ENCODE data around the gene HSPA4. TPM values are rescaled to one million over a fixed set of nuclear protein-coding genes. Genes with fewer than 3 reads are reported as not detected.
"Not testable (repeated sequence)": the region's sequence is repeated elsewhere in the genome, so short reads cannot be mapped to it uniquely, and the experiment has no call there.

HSPA4 gene
- total RNA-seq, 2 donors from 2014 or later, result 55.3 to 59.0 TPM

DNA sequence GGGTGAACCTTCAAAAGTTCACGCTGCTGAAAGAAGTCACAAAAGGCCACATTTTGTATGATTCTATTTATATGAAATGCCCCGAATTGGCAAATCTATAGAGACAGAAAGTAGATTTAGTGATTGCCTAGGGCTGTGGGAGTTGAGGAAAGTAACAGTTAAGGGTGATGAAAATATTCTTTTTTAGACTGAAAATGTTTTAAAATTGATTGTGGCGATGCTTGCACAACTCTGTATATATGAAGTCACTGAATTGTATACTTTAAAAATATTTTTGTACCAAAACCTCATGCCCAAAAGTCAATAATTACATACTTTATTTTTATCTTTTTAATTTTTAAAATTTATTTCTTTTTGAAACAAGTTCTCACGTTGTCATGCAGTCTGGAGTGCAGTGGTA, 30.3 kb downstream of the HSPA4 start:
- no peaks in the 10 kb centered on the region for H3K36me3 ChIP-seq
- no peaks in the 10 kb centered on the region for H3K27me3 ChIP-seq (replicated peaks; ENCODE audit: insufficient read depth)
- no peak for ATAC-seq (ENCODE audit: insufficient number of reproducible peaks, low FRiP score, low read depth)
- no peak overlapping the region for H3K27ac ChIP-seq
- peaks cover 3 to 5% of the 10 kb centered on the region in 2 donors for H3K4me1 ChIP-seq (ENCODE audit: control insufficient read depth in 1 of 2, low read depth in 2 of 2)
- TF ChIP-seq, protein P1, sequence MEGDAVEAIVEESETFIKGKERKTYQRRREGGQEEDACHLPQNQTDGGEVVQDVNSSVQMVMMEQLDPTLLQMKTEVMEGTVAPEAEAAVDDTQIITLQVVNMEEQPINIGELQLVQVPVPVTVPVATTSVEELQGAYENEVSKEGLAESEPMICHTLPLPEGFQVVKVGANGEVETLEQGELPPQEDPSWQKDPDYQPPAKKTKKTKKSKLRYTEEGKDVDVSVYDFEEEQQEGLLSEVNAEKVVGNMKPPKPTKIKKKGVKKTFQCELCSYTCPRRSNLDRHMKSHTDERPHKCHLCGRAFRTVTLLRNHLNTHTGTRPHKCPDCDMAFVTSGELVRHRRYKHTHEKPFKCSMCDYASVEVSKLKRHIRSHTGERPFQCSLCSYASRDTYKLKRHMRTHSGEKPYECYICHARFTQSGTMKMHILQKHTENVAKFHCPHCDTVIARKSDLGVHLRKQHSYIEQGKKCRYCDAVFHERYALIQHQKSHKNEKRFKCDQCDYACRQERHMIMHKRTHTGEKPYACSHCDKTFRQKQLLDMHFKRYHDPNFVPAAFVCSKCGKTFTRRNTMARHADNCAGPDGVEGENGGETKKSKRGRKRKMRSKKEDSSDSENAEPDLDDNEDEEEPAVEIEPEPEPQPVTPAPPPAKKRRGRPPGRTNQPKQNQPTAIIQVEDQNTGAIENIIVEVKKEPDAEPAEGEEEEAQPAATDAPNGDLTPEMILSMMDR (IDR thresholded peaks at IDR 0.05), result no peak
- no peaks in the 10 kb centered on the region for H3K9me3 ChIP-seq
- H3K4me3 ChIP-seq, result no peak overlapping the region
- no peak for DNase-seq (ENCODE audit: low spot score)

DNA sequence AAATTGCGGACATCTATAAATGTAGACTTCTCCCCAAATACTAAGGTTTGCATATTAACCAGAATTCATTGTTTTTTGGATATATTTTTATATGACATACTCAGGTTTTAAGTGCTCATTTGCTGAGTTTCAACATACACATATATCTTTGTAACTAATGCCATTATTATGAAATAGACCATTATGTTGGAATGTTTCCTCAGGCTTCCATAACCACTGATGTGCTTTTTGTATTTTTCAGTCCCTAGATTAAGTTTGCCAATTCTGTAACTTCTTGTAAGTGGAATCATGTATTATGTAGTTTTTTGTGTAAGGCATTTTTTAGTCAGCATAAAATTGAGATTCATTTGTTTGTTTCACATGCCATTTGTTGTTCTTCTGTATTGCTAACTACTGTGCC, 32.1 kb downstream of the HSPA4 start:
- H3K36me3 ChIP-seq, result peaks cover 4% of the 10 kb centered on the region
- no peak for ATAC-seq (ENCODE audit: insufficient number of reproducible peaks, low FRiP score, low read depth)
- H3K27ac ChIP-seq, result no peak overlapping the region

DNA sequence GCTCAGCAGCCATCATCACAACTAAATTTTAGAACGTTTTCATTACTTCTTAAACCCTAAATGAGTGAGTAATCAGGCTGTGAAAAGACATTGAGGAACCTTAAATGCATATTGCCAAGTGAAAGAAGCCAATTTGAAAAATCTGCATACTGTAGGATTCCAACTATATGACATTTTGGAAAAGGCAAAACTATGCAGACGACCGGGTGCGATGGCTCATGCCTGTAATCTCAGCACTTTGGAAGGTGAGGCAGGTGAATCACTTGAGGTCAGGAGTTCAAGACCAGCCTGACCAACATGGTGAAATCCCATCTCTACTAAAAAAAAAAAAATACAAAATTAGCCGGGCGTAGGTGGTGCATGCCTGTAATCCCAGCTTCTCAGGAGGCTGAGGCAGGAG, 33.4 kb downstream of the HSPA4 start:
- not testable (repeated sequence) for ATAC-seq (ENCODE audit: insufficient number of reproducible peaks, low FRiP score, low read depth); DNase-seq (ENCODE audit: low spot score); H3K9me3 ChIP-seq; H3K27ac ChIP-seq; H3K4me1 ChIP-seq (ENCODE audit: control insufficient read depth in 1 of 2, low read depth in 2 of 2); H3K27me3 ChIP-seq (replicated peaks; ENCODE audit: insufficient read depth); H3K4me3 ChIP-seq
- peaks cover 14% of the 10 kb centered on the region for H3K36me3 ChIP-seq

More for the DNA sequence above, 32.1 kb downstream of the HSPA4 start:
- no peak for DNase-seq (ENCODE audit: low spot score)
- Histone ChIP-seq H3K4me1 (ENCODE audit: control insufficient read depth in 1 of 2, low read depth in 2 of 2) (peaks cover 0 to 2% of the 10 kb centered on the region in 2 donors), H3K27me3 (replicated peaks; ENCODE audit: insufficient read depth) (no peaks in the 10 kb centered on the region), H3K9me3 (no peaks in the 10 kb centered on the region), H3K4me3 (no peak overlapping the region)
- TF ChIP-seq, protein P1 (IDR thresholded peaks at IDR 0.05), result no peak

DNA sequence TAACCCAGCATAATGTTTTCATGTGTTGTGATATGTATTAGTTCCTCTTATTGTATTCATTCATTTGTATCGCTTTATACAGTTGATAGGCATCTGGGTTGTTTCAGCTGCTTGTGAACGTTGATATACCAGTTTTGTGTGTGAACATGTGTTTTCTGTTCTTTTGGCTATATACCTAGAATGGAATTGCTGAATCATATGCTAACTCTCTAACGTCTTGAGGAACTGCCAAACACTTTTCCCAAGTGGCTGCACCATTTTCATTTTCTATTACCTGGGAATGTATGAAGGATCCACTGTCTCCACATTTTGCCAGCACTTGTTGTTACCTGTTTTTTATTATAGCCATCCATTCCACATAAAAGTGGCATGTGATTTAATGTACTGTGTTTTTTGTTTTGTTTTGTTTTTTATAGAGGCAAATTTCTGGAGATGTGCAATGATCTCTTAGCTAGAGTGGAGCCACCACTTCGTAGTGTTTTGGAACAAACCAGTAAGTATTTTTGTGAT, 34.6 kb downstream of the HSPA4 start:
- no peaks in the 10 kb centered on the region for H3K9me3 ChIP-seq
- H3K36me3 ChIP-seq, result peaks cover 17% of the 10 kb centered on the region
- no peak overlapping the region for H3K27ac ChIP-seq
- ATAC-seq (ENCODE audit: insufficient number of reproducible peaks, low FRiP score, low read depth) (no peak), DNase-seq (ENCODE audit: low spot score) (no peak)
- TF ChIP-seq, protein P1 (IDR thresholded peaks at IDR 0.05), result no peak
- no peaks in the 10 kb centered on the region for H3K4me1 ChIP-seq (ENCODE audit: control insufficient read depth in 1 of 2, low read depth in 2 of 2)
- no peaks in the 10 kb centered on the region for H3K27me3 ChIP-seq (replicated peaks; ENCODE audit: insufficient read depth)
- no peak overlapping the region for H3K4me3 ChIP-seq

DNA sequence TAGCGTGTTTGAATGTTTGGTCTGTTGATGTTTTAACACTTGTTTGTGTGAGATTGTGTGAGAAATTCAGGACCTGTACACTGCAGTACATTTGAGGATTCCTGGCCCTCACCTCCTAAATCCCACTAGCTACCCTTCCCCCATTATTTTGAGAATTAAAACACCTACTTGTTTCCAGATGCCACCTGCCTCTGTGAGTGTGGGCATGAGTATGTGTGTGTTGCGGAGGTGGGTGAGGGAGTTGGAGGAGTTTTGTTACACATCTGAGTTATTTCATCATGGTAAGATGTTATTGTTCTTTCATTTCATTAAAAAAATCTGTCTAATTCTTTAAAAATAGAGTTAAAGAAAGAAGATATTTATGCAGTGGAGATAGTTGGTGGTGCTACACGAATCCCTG, 36.3 kb downstream of the HSPA4 start:
- DNase-seq (ENCODE audit: low spot score) (no peak), ATAC-seq (ENCODE audit: insufficient number of reproducible peaks, low FRiP score, low read depth) (no peak)
- Histone ChIP-seq H3K36me3 (peaks cover 21% of the 10 kb centered on the region), H3K27me3 (replicated peaks; ENCODE audit: insufficient read depth) (no peaks in the 10 kb centered on the region), H3K4me1 (ENCODE audit: control insufficient read depth in 1 of 2, low read depth in 2 of 2) (no peaks in the 10 kb centered on the region), H3K4me3 (no peak overlapping the region), H3K9me3 (no peaks in the 10 kb centered on the region), H3K27ac (no peak overlapping the region)
- TF ChIP-seq, protein P1 (IDR thresholded peaks at IDR 0.05), result no peak

DNA sequence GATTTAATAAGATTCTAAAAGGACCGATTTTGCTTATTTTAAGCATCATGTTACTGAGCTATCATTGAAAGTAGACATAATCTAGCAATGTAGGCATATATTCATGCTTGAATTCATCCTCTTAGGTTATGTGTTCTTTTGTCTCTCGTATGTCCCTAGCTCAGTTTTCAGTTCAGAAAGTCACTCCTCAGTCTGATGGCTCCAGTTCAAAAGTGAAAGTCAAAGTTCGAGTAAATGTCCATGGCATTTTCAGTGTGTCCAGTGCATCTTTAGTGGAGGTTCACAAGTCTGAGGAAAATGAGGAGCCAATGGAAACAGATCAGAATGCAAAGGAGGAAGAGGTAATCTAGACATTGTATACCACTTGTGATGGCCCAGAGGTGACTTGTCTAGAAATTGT, 39.2 kb downstream of the HSPA4 start:
- TF ChIP-seq, protein P1 (IDR thresholded peaks at IDR 0.05), result no peak
- Histone ChIP-seq H3K4me3 (no peak overlapping the region), H3K27ac (no peak overlapping the region), H3K4me1 (ENCODE audit: control insufficient read depth in 1 of 2, low read depth in 2 of 2) (no peaks in the 10 kb centered on the region), H3K36me3 (peaks cover 31% of the 10 kb centered on the region), H3K9me3 (no peaks in the 10 kb centered on the region), H3K27me3 (replicated peaks; ENCODE audit: insufficient read depth) (no peaks in the 10 kb centered on the region)
- no peak for ATAC-seq (ENCODE audit: insufficient number of reproducible peaks, low FRiP score, low read depth)
- no peak for DNase-seq (ENCODE audit: low spot score)
